Measurements from ENCODE around the gene DDX59. TPM values are rescaled to one million over a fixed set of nuclear protein-coding genes. Genes with fewer than 3 reads are reported as not detected.

The DDX59 gene
- total and polyA plus RNA-seq, 10 of the 15 experiments (the other 5 are each of a cell fraction or from before 2014, with no cell fraction given): 17.3 to 42.1 (median 23.6) TPM

- TF ChIP-seq E2F4 (IDR thresholded peaks at IDR 0.05; ENCODE audit: low read depth, low read length) (peak; percentile 97), HSF1 (IDR thresholded peaks at IDR 0.05; ENCODE audit: low read depth, low read length) (no peak), ZNF592 (IDR thresholded peaks at IDR 0.05) (no peak), YBX1 (IDR thresholded peaks at IDR 0.05) (no peak), CEBPB (IDR thresholded peaks at IDR 0.05; ENCODE audit: borderline replicate concordance in 1 of 2, low read depth in 2 of 2, low read length in 2 of 2) (no peak), NRF1 (conservative IDR thresholded peaks at IDR 0.05; ENCODE audit: low read depth, low read length) (no peak), MEF2B (IDR thresholded peaks at IDR 0.05; ENCODE audit: partially characterized antibody, poor library complexity, severe bottlenecking) (peak; percentile 41), BRCA1 (IDR thresholded peaks at IDR 0.05; ENCODE audit: low read depth, low read length) (no peak), SREBF1 (IDR thresholded peaks at IDR 0.05; ENCODE audit: low read length) (no peak), SMAD1 (IDR thresholded peaks at IDR 0.05; ENCODE audit: low read depth, partially characterized antibody) (no peak), ETV6 (conservative IDR thresholded peaks at IDR 0.05 in 1 of 2, IDR thresholded peaks at IDR 0.05 in 1 of 2; ENCODE audit: borderline replicate concordance in 1 of 2, low read depth in 1 of 2) (no peak), RUNX3 (IDR thresholded peaks at IDR 0.05; ENCODE audit: low read length) (peak; percentile 60), IRF4 (IDR thresholded peaks at IDR 0.05; ENCODE audit: low read depth, low read length) (no peak), KLF5 (IDR thresholded peaks at IDR 0.05; ENCODE audit: partially characterized antibody) (peak; percentile 39), EP300 (IDR thresholded peaks at IDR 0.05; ENCODE audit: borderline replicate concordance in 1 of 2, control insufficient read depth in 1 of 2, low read depth in 2 of 2, low read length in 2 of 2) (no peak), WRNIP1 (IDR thresholded peaks at IDR 0.05; ENCODE audit: borderline replicate concordance, low read depth, low read length) (no peak), PRDM15 (CRISPR knock-in tag; IDR thresholded peaks at IDR 0.05) (no peak), JUND (IDR thresholded peaks at IDR 0.05; ENCODE audit: low read depth, low read length) (no peak)
Measured at GRCh38 chr1:200620273-200621131, 49.2 kb downstream of the DDX59 start, which contains the start of gene KIF14 (continued).

Measured in GM12878 (cell line).